Activated CD8-positive, alpha-beta T cell treated with anti-CD3 and anti-CD28 coated beads for 36 hours (primary cell): ENCODE measurements around the gene PLK1. TPM values are rescaled to one million over a fixed set of nuclear protein-coding genes. Genes with fewer than 3 reads are reported as not detected.

ENCODE experiments used
- ATAC-seq: fragments of 200-7000 bp; cut with Tn5 transposase; one replicate; pipeline ENCODE4 v1.10.0; 2021; ENCODE audit warnings: mild to moderate bottlenecking, moderate library complexity
- CTCF ChIA-PET: fragments of 350-600 bp; sonication (Branson Sonifier 250); formaldehyde crosslinking; loops from one replicate; lab custom pipeline; 2021; ENCODE audit warnings: antibody characterized with exemption; lab: Charles Lee
- POLR2A ChIA-PET: fragments of 350-600 bp; sonication (Branson Sonifier 250); formaldehyde crosslinking; loops from one replicate; lab custom pipeline; 2021; ENCODE audit warnings: antibody characterized with exemption; lab: Charles Lee
- DNase-seq: peaks from one replicate; pipeline ENCODE4 v3.0.0-alpha.2; 2020
- H3K27ac Mint-ChIP-seq: one replicate; pipeline ENCODE4 v1.8.0; 2021; ENCODE audit warnings: mild to moderate bottlenecking, mixed read lengths
- H3K27me3 Mint-ChIP-seq: one replicate; pipeline ENCODE4 v1.8.0; 2021; ENCODE audit warnings: mixed read lengths
- H3K36me3 Mint-ChIP-seq: one replicate; pipeline ENCODE4 v1.8.0; 2021; ENCODE audit warnings: low read depth, mixed read lengths
- H3K4me1 Mint-ChIP-seq: one replicate; pipeline ENCODE4 v1.8.0; 2021; ENCODE audit warnings: low read depth, mixed read lengths
- H3K4me3 Mint-ChIP-seq: one replicate; pipeline ENCODE4 v1.8.0; 2021; ENCODE audit warnings: mild to moderate bottlenecking, moderate library complexity, mixed read lengths
- H3K9me3 Mint-ChIP-seq: one replicate; pipeline ENCODE4 v1.8.0; 2021; ENCODE audit warnings: mixed read lengths
- CTCF ChIP-seq: fragments of 200-600 bp; IDR thresholded peaks from one replicate; pipeline ENCODE4 v1.8.0; 2022; ENCODE audit warnings: antibody characterized with exemption, mild to moderate bottlenecking
- intact Hi-C: fragments of 100-400 bp; cut with micrococcal nuclease; formaldehyde crosslinking; loops from one replicate; pipeline ENCODE4 v1.10.0; 2022
- total RNA-seq, 2 experiments: library from RNA; stranded (reverse); gene quantifications; one replicate each; pipeline ENCODE4 v1.2.3, GENCODE V29; 2021

The PLK1 gene
- total RNA-seq, 2 experiments from 2014 or later = 85.8 to 87.9 TPM

- intact Hi-C loops = no loop called here
- ATAC-seq (no peak), DNase-seq (no peak)
- peaks cover 4% of the 10 kb centered on the region for H3K4me1 Mint-ChIP-seq
- peaks cover 17% of the 10 kb centered on the region for H3K27me3 Mint-ChIP-seq
- H3K36me3 Mint-ChIP-seq = no peaks in the 10 kb centered on the region
- ChIA-PET POLR2A (no interaction called here), CTCF (interaction anchor here (0.6 to 1.6 kb wide), 2 partner anchors 338 to 346 kb away, joined by 3 read pairs; no protein-coding TSS in a partner anchor)
- peaks cover 8% of the 10 kb centered on the region for H3K9me3 Mint-ChIP-seq
- no peak overlapping the region for H3K27ac Mint-ChIP-seq
- no peak overlapping the region for H3K4me3 Mint-ChIP-seq
- TF ChIP-seq CTCF = no peak
Observed at GRCh38 chr16:23724096-23724784, 45.6 kb downstream of the PLK1 start.

- no peak overlapping the region for H3K4me3 Mint-ChIP-seq
- H3K36me3 Mint-ChIP-seq = no peaks in the 10 kb centered on the region
- peaks cover 8% of the 10 kb centered on the region for H3K9me3 Mint-ChIP-seq
- no peak for TF ChIP-seq CTCF
- DNase-seq (no peak), ATAC-seq (no peak)
- no peak overlapping the region for H3K27ac Mint-ChIP-seq
- POLR2A ChIA-PET = no interaction called here
- H3K27me3 Mint-ChIP-seq = peaks cover 20% of the 10 kb centered on the region
- H3K4me1 Mint-ChIP-seq = peaks cover 4% of the 10 kb centered on the region
- intact Hi-C loops = no loop called here
- CTCF ChIA-PET = interaction anchor here (1.6 kb wide), 1 partner anchor 346 kb away, joined by 3 read pairs; no protein-coding TSS in a partner anchor
Observed at GRCh38 chr16:23724785-23725131, 46.1 kb downstream of the PLK1 start.

- no peak for ATAC-seq
- peaks cover 7% of the 10 kb centered on the region for H3K9me3 Mint-ChIP-seq
- H3K4me1 Mint-ChIP-seq = peaks cover 4% of the 10 kb centered on the region
- H3K36me3 Mint-ChIP-seq = no peaks in the 10 kb centered on the region
- CTCF ChIA-PET = interaction anchor here (0.9 to 1.8 kb wide), 3 partner anchors 25 to 130 kb away, joined by 3 to 4 read pairs (median 4); partner anchors contain the start of gene NDUFAB1
- no peak overlapping the region for H3K27ac Mint-ChIP-seq
- H3K27me3 Mint-ChIP-seq = peaks cover 21% of the 10 kb centered on the region
- POLR2A ChIA-PET = no interaction called here
- H3K4me3 Mint-ChIP-seq = no peak overlapping the region
- no peak for DNase-seq
- no peak for TF ChIP-seq CTCF
- intact Hi-C loops = no loop called here
Observed at GRCh38 chr16:23726710-23727109, 48.0 kb downstream of the PLK1 start.

GRCh38 chr16:23728112-23728477, 49.4 kb downstream of the PLK1 start:
- ATAC-seq = no peak
- Mint-ChIP-seq H3K27me3 (peaks cover 17% of the 10 kb centered on the region), H3K36me3 (no peaks in the 10 kb centered on the region), H3K27ac (no peak overlapping the region), H3K4me1 (peaks cover 4% of the 10 kb centered on the region), H3K9me3 (peaks cover 2% of the 10 kb centered on the region), H3K4me3 (no peak overlapping the region)
- no peak for DNase-seq
- no peak for TF ChIP-seq CTCF
- ChIA-PET POLR2A (no interaction called here), CTCF (interaction anchor here (0.6 to 1.8 kb wide), 8 partner anchors 24 to 309 kb away, joined by 3 to 5 read pairs (median 4); no protein-coding TSS in a partner anchor)
- intact Hi-C loops = no loop called here
